ENCODE measurements around the gene TGFBR2.

- TF ChIP-seq ZNF311 (tag by site-specific recombination; IDR thresholded peaks at IDR 0.05; ENCODE audit: borderline replicate concordance) (no peak), ZXDB (tag by site-specific recombination; IDR thresholded peaks at IDR 0.05) (no peak), ZSCAN30 (tag by site-specific recombination; IDR thresholded peaks at IDR 0.05) (no peak), ZFP41 (tag by site-specific recombination; IDR thresholded peaks at IDR 0.05; ENCODE audit: borderline replicate concordance) (no peak), ZBTB17 (tag by site-specific recombination; IDR thresholded peaks at IDR 0.05) (no peak), GLI4 (tag by site-specific recombination; IDR thresholded peaks at IDR 0.05) (no peak), ZBTB20 (tag by site-specific recombination; IDR thresholded peaks at IDR 0.05) (no peak)
- TF ChIP-seq, protein P1, sequence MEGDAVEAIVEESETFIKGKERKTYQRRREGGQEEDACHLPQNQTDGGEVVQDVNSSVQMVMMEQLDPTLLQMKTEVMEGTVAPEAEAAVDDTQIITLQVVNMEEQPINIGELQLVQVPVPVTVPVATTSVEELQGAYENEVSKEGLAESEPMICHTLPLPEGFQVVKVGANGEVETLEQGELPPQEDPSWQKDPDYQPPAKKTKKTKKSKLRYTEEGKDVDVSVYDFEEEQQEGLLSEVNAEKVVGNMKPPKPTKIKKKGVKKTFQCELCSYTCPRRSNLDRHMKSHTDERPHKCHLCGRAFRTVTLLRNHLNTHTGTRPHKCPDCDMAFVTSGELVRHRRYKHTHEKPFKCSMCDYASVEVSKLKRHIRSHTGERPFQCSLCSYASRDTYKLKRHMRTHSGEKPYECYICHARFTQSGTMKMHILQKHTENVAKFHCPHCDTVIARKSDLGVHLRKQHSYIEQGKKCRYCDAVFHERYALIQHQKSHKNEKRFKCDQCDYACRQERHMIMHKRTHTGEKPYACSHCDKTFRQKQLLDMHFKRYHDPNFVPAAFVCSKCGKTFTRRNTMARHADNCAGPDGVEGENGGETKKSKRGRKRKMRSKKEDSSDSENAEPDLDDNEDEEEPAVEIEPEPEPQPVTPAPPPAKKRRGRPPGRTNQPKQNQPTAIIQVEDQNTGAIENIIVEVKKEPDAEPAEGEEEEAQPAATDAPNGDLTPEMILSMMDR (tag by site-specific recombination; IDR thresholded peaks at IDR 0.05), result no peak
- TF ChIP-seq, protein P2, sequence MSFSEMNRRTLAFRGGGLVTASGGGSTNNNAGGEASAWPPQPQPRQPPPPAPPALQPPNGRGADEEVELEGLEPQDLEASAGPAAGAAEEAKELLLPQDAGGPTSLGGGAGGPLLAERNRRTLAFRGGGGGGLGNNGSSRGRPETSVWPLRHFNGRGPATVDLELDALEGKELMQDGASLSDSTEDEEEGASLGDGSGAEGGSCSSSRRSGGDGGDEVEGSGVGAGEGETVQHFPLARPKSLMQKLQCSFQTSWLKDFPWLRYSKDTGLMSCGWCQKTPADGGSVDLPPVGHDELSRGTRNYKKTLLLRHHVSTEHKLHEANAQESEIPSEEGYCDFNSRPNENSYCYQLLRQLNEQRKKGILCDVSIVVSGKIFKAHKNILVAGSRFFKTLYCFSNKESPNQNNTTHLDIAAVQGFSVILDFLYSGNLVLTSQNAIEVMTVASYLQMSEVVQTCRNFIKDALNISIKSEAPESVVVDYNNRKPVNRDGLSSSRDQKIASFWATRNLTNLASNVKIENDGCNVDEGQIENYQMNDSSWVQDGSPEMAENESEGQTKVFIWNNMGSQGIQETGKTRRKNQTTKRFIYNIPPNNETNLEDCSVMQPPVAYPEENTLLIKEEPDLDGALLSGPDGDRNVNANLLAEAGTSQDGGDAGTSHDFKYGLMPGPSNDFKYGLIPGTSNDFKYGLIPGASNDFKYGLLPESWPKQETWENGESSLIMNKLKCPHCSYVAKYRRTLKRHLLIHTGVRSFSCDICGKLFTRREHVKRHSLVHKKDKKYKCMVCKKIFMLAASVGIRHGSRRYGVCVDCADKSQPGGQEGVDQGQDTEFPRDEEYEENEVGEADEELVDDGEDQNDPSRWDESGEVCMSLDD (tag by site-specific recombination; IDR thresholded peaks at IDR 0.05), result no peak
Measured at GRCh38 chr3:30708472-30708871, 102.1 kb downstream of the TGFBR2 start.

All from HEK293 (cell line).